AG08396 (cell line): ENCODE results near the gene FMNL3.

ENCODE experiments used
- DNase-seq: peaks from one replicate; pipeline ENCODE4 v3.0.0; 2012; ENCODE audit warnings: low spot score, mixed read lengths

The FMNL3 gene

DNA sequence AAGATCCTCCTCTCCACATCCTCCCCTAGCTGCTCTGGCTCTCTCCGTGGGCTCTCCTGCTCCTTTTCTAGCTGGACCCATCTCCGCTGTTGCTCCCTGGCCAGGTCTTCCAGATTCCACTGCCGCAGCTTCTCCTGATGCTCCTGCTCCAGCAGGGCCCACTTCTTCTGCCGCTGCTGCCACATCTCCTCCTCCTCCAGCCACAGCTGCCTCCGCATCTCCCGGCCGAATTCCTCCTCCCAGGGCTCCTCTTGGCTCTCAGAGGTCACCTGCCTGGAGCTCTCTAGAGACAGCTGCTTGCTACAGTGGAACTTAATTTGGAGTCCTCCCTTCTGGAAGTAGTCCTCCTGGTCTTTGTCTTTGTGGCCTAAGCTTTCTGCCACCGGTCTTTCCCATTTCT is 107.2 kb downstream of the FMNL3 start:
- DNase-seq, result no peak

DNA sequence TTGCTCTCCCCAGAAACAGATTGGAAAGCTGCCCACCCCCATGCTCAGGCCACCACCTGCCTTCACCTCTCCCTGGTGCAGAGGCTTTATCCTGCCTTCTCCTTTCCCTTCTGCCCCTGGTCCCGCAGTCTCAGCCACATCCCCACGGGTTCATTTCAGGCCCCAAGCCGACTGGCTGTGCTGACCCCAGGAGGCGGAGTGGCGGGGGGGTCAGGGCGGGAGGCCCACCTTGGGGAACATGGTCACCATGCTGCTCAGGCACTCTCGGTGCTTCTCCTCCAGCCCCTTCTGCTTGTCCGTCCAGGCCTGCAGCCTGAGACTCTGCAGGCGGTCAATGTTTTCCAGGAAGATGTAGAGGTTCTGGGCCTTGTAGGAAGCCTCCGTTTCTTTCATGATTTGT is 108.7 kb downstream of the FMNL3 start:
- DNase-seq, result no peak

DNA sequence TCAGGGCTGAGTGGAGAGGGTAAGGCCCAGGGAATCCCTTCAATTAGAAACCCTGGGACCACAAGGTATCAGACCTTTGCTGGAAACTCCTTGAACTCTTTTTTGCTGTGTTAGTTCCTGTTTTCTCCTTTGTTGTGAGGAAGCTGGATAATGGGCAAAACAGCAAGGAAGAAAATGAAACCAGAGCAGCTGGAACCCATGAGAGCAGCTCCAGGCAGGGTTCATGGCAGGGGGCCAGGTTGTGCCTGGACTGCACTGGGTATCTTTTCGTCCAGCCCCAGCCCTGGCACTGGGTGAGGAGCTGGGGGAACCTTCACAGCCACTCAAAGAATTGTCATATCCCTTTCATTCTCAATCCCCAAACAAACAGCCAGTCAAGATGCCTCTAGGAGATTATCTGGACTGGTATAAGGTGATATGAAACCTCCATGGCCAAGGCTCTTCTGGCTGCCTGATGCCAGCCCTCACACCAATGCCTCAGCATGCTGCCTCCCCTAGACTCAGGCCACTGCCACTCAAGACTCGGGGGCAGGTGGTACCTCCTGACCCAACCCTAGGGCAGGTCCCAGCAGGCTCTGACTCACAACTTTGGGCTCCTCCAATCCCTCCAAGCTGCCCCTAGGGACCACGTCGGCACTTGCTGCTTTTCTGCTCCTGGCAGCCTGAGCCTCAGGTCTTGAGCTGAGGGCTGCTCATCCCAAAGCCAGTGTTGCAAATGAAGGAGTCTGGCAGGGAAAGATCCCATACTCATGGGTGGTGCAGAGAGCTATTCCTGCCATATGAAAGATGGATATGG is 118.3 kb downstream of the FMNL3 start:
- DNase-seq, result no peak

DNA sequence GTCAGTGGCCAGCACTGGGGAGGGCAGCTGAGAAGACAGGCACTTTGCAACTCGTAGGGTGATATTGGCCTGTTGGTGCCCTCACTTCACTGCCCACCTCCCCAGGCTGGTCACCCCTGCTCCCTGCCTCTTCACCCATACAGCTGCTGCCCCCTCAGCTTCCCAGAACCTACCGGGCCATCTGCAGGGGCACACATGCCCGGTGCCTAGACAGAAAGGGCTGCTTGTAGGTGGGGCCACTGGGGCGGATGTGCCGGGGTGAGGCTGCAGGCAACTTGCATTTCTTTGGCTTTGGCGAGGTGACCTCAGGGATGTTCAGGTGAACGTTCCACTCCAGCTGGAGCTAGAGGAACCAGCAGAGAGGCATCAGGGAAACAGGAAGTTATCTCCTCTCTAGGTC is 118.9 kb downstream of the FMNL3 start:
- no peak for DNase-seq

DNA sequence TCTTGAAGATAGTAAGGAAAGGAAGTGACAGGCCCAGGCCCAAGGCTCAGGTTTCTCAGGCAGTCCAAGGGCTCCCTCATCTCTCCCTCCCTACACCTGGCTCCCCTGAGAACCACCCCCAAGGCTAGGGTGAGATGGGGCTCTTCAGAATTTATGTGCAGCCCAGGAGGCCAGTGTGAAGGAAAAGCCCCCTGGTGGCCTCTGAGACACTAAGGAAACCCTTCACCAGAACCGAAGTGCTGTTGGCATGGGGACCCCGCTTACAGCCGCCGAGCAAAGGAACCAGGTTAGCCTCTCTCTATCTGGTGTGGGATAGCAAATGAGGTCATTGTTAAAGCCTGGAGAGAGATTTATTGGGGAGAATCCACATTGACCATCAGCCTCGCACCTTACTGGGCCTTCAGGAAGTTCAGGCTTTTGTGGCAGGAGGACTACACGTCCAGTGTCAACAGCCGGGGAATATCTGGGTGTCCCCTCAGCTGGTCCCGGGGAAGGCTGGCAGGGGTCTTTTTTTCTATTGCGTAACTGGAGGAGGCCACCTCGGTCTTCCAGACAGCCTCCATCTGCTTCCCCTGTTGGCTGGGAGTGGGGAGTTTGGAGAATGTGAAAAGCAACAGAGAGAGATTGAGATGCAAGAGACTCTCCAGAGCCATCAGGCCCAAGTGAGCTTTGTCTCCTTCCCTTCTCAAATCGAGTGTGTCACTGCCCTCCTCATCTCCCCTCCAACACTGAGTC is 119.9 kb downstream of the FMNL3 start:
- DNase-seq, result no peak
